ENCODE data around the gene ALKBH8.
"Not testable (repeated sequence)": the region's sequence is repeated elsewhere in the genome, so short reads cannot be mapped to it uniquely, and the experiment has no call there.

Gene ALKBH8

DNA sequence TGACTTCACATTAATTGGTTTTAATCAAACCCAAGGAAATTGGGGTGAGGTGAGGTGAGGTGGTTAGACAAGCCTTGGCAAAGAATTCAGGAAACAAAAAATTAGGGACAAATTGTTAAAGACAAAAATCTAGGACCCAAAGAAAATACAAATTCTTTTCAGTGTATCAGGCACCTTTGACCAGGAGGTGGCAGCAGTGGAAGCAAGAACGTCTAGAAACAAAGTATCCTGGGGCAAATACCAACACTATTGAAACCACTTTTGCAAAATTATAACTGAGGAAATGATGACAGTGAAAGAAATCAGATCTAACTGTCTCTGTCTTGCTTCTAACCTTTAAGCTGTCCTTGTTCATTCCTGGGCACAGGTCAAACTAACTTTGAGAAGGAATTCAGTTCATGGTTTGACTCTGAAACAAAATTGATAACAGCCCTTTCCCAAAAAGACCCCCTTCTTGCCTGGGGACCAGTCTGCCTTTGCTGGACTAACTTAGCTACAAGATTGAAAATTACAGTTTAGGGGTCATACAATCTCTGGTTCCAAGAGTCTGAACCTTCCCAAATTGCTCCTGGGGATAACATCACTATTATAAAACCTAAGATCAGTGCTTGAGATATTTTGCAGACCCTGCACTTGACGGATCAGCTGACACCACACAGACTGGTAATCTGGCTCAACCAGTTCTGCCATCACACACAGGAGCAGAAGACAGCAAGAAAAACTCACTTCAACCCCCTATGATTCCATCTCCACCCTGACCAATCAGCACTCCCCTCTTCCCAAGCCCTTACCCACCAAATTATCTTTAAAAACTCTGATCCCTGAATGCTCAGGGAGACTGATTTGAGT is 11.2 kb upstream of the ALKBH8 start:
- DNase-seq: peak; percentile 7

DNA sequence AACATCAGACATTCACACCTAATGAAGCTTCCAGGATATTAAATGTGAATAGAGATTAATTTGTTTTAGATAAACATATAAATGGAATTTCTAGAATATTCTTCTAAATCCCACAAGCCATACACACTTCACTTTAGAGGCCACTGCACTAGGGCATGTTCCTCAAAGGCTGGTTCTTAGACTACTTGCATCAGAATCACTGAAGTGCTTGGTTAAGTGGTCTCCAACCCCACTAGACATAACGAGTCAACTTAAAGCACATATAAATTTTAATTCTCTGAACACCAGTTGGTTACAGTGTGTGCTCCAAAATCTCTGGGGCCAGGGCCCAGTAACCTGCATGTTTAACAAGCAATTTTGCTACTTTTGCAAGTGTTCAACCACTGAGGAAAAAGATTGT is 7.9 kb upstream of the ALKBH8 start:
- no peak for DNase-seq

DNA sequence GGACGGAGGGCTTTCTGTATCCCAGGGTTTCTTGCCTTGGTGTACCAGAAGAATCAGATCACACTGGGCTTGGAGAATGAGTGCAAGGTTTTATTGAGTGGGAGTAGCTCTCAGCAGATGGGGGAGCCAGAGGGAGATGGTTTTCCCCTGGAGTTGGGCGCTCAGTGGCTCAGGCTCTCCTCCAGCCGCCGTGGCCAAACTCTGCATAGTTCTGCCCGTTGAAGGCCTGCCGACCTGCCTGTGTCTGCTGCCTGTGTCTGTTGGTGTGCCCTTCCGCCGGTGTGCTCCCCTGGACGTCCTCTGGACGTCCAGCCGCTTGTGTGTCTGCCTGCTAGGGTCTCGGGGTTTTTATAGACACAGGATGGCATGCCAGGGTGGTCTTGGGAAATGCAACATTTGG is 4.5 kb upstream of the ALKBH8 start:
- no peak for DNase-seq

DNA sequence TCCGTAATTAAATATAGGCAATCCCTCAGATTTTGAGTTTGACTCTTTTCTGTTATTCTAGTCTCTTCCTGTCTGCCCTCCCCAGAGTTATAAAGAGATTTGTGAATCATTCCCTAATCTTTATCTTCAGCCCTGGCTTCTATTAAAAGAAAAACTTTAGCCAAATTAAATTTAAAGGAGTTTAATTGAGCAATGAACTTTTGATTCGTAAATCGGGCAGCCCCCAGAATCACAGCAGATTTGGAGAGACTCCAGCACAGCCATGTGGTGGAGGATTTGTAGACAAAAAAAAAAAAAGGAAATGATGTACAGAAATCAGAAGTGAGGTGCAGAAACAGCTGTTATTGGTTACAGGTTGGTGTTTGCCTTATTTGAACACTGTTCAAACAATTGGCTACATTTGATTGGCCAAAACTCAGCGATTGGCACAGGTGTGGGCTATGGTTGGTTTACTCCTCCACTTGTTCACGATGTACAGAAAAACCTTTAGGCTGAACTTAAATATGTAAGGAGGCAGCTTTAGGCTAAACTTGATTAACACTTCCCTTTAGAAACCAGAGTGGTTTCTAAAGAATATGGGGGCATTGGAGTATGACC is 2.3 kb upstream of the ALKBH8 start:
- DNase-seq: no peak

DNA sequence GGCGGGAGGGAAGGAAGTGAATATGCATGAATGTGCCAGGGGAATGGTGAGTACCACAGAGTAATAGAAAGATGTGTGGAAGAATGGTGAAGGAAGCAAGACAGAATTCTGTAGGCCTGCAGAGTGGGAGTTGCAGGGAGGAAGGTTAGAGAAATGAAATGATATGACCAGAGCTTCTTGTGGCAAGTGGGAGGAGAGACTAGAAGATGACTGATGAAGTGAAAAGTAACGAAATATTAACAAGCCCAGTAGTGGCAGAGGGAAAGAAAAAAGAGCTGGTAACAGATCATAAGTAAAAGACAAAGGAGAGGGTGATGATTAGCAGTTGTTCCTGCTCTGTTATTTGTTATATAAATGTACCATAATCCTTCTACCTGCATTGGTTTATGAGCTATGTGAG is 1.0 kb upstream of the ALKBH8 start:
- DNase-seq: no peak

DNA sequence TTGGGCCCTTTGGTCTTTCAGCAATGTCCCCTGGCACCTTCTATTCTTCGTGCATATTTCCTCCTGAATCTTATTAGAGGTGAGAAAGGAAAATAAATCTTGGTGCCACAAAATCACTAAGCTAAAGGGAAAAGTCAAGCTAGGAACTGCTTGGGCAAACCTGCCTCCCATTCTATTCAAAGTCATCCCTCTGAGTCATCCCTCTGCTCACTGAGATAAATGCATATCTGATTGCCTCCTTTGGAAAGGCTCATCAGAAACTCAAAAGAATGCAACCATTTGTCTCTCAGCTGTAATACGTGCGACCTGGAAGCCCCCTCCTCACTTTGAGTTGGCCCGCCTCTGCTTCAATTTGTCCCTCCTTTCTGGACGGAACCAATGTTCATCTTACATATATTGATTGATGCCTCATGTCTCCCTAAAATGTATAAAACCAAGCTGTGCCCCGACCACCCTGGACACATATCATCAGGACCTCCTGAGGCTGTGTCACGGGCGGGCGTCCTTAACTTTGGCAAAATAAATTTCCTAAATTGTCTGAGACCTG is 493 bp upstream of the ALKBH8 start:
- not testable (repeated sequence) for DNase-seq

DNA sequence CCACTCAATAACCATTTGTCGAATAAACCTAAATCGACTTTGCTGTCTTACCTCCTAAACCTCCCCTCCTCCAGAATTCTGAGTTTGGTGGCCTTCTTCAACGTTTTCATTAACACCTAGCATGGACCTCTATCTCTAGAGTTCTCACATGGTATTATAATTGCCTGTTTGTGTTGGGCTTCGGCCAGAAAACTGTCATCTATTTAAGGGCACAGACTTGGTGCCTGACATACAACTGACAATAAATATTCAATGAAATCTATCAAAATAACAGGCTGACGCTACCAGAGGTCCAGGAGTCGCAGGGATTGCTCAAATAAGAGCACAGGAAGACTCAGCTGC is 687 bp downstream of the ALKBH8 start:
- peak; percentile 45 for DNase-seq

DNA sequence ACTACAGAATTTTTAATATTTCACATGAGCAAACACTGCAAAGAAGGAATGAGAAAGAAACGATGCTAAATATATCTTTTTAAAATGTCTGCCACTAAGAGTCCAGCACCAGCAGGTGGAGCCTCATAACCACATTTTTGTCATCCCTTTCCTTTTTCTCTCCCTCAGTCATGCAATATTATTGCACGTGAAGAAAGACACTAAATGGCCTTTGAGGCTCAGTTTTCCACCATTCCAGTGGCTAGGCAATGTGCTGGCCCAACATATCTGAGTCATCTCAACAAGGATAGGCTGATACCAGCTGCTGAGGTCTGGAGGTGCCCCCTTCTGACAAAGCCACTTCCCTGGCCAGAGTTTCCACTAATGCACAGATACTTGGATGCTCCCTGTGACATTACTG is 1.8 kb downstream of the ALKBH8 start:
- no peak for DNase-seq

DNA sequence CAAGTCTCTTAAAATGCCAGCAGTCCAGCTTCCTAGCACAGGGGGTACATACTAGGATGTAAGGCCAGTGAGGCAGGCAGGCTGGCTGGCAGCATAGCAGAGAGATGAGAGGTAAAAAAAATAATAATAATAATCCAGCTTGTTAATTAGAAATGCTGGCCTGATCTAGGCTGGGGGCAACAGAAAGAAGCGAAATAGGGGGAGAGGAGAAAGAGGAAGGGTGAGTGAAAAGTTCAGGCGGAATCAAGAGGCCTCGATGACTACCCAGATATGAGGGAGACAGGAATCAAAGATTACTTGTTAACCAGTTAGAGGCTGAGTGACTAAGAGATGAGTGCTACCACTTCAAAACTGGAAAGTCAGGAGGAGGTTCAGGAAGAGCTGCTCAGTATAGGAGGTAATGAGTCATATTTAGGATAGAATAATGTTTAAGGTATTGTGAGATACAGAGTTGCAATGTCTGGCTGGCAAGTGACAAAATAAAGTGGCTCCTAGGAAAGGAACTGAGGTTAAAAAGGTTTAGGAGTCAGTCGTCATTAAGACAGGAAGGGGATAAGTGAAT is 2.8 kb downstream of the ALKBH8 start:
- no peak for DNase-seq

DNA sequence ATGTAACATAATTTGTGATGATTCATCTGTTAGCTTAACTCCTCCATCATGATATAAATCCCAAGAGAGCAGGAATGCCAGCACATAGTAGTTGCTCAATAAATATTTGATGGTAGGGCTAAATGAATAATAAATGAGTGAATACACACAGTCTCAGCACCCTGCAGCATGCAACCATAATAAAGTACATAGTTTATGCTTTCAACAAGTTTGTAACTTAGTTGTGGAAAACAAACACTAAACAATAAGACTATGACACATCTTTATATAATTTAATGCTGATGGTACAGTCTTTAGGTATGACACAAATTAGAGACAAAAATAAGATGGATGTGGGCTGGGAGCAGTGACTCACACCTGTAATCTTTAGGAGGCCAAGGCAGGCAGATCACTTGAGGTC is 3.8 kb downstream of the ALKBH8 start:
- DNase-seq: no peak

DNA sequence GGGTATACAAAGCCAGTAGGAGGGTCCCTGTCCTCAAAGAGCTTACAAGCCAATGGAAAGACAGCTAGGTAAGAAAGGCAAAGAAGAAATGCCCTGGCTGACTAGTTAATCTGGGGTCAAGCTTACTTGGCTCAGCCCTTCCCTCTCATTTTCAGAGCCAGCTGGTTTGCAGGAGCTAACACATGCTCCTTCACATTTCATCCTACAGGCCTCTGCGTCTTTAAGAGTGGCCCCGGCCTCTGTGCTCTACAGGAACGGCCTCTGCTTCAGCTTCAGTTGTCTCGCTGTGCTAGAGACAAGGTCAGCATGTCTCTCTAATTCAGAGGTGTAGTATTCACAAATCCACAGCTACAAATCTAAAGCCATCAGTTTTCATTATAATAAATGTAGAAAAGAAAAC is 15.2 kb downstream of the ALKBH8 start:
- no peak for DNase-seq

DNA sequence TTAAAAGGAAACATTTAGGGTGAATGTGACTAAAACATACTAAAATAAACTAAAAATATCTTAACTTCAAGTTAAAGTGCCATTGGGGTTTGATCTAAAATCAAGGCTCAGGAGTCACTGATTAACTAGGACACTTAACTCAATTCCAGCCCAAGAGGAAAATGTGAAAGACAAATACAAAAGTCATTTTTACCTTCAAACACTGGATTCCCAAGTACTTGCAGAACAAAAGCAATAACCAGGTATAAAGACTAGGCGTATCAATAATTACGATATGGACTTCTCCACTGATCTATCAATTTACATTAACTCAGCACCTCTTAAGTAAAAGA is 15.6 kb downstream of the ALKBH8 start:
- DNase-seq: no peak

DNA sequence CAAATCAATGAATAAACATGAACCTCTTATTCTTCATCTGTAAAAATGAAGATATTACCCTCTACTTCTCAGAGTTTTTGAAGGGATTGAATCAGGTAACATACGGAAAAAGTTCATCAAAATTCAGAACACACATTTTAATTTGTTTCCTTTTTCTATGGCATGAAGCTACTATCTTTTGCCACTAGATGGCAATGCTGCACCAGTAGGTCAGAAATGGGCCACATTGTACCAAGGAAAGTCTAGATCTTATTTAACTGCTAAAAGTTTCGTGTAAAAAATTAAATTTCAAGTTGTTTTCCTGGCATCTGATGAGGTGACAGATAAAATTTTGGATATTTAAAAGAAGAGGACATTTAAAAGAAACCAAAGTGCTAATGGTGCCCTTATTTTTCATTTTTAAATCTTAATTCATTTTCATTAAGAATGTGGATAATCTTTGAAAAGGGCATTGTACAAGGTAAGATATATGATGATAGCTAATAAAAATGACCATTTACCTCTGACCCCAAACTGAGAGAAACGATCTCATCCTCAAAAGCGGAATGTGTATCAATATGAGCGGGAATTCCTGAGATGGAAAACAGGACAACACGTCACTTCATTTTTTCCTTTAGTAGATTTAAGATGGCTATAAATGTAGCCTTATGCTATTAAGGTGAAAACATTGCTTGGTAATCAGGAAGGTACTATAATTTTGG is 16.1 kb downstream of the ALKBH8 start:
- DNase-seq: peak; percentile 21

DNA sequence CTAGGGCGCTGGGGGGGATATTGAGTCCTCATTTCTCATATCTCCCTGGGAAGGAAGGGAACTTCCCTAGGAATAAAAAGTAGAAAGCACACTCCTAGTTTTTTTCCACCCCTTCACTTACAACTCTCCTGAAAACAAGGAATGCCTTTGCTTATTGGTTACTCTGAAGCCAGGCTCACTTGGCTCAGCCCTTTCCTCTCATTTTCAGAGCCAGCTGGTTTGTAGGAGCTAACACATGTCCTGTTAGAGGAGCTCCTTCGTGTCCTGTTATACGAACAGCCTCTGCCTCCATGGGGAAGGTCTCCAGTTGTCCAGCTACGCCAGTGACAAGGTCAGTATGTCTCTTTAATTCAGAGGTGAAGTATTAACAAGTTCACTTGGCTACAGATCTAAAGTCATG is 17.6 kb downstream of the ALKBH8 start:
- DNase-seq: no peak

DNA sequence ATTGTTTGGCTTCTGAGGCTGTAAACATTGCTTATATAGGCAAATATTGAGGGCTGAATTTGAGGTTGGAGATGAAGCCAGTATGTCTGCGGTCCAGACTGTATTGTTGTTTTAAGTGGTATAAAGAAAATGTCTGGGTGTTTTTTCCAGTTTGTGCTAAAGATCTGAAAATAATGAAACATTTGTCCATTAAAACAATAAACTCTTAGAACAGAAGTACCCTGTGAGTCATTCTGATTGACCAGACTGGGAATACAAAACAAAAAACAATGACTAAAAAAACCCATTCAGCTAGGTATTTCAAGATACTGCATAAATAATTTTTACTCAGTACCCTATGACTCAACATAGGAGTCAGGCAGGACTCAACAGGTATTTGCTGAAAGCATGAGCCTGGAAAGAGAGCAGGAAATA is 20.4 kb downstream of the ALKBH8 start:
- DNase-seq: no peak

DNA sequence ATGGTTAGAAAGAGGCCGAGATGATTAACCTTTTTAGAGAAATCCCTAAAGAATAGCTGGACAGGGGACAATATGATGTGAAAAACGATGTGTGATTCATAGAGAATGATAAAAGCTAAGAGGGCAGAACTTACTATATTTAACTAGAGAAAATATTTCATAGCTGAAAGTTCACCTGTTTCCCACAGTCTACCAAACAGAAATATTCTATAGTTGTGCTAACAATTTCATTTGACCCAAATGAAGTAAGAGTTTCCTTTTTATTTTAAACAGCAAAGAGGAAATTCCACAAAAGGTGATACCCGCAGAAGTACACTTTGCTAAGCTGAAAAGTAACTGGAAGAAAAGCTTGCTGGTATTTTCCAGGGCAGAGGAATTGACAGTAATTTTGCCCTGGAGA is 26.7 kb downstream of the ALKBH8 start:
- no peak for DNase-seq

DNA sequence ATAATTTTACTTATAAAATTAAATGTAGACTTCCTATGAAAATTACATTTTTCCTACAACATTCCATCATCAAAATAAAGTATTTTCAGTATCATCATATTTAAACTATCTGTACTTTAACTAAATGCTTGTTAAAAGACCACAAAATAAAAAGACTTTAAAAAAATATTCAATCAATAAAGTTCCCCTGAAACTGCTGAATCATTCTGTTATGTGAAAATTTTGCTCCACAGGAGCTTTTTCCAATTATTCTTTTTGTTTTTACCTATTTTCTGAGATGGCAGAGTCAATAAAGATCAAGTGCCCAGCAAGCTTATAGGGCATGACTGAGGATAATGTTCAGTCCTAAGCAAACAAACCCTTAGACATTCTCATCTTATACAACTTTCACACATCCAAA is 27.3 kb downstream of the ALKBH8 start:
- no peak for DNase-seq

DNA sequence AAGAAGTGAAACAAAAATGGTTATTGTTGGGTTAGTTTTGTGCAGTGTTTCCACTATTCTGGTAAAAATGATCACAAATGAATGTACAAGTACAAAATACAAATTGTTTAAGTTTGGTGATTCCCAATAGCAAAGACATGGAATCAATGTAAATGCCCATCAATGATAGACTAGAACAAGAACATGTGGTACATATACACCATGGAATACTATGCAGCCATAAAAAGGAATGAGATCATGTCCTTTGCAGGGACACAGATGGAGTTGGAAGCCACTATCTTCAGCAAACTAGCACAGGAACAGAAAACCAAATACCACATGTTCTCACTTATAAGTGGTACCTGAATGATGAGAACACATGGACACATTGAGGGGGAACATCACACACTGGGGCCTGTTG is 28.4 kb downstream of the ALKBH8 start:
- not testable (repeated sequence) for DNase-seq

DNA sequence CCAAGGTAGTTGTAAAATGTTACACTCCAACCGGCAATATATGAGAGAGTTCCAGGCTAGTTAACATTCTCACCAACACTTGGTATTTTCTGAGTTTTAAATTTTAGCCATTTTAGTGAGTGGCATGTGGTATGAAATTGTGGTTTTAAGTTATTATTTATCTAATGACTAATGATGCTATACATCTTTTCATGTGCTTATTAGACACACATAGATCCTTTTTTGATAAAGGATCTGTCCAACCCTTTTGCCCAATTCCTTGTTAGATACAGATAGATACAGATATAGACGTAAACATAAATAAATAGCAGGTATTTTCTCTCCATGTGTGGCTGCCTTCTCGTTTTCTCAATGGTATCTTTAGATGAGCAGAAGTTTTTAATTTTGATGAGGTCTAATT is 39.3 kb downstream of the ALKBH8 start:
- no peak for DNase-seq

DNA sequence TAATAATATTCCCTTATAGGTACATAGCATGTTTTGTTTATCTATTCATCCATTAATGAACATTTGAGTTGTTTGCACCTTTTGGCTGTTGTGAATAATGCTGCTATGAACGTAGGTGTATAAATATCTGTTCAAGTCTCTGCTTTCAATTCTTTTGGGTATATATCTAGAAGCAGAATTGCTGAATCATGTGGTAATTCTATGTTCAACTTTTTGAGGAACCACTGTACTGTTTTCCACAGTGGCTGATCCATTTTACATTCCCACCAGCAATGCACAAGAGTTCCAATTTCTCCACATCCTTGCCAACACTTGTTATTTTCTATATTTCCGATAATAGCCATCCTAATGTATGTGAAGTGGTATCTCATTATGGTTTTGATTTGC is 56.7 kb downstream of the ALKBH8 start:
- DNase-seq: no peak

DNA sequence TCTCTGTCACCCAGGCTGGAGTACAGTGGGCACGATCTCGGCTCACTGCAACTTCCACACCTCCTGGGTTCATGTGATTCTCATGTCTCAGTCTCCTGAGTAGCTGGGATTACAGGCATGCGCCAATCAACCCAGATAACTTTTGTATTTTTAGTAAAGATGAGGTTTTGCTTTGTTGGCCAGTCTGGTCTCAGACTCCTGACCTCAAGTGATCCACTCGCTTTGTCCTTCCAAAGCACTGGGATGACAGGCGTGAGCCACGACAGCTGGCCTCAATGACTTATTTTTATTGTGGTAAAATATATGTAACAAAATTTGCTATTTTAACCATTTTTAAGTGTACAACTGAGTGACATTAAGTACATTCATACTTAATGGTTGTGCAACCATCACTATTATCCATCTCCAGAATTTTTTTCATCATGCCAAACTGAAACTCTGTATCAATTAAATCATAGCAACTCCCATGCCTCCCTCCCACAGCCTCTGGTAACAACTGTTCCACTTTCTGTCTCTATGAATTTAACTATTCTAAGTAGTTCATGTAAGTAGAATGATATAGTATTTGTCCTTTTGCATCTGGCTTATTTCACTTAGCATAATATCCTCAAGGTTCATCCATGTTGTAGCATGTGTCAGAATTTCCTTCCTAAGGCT is 57.2 kb downstream of the ALKBH8 start:
- no peak for DNase-seq

DNA sequence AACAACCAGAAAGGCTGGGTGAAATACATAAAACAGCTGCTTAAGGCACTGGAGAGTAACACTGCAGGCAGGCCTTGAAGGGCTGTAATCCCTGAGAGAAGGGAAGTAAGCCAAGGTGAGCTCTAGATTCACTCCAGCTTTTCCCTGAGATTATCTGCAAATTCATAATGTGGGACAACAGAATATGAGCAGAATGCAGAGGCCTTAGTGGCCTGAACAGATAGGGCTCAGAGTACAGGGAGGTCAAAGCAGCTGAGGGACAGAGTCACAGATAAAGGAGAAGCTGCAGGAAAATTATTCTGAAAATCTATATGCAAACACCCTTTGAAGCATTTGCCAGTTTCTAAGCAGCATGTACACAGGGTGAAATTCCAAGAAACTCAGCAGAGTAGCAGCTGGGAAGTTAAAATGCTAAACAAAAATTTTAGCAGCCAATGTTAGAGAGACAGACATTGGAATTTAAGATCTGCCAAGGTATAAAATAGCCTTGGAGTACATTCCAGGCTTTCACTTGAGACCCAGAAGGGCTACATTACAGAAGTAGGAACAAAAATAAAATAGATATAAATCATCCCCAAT is 59.8 kb downstream of the ALKBH8 start:
- no peak for DNase-seq

DNA sequence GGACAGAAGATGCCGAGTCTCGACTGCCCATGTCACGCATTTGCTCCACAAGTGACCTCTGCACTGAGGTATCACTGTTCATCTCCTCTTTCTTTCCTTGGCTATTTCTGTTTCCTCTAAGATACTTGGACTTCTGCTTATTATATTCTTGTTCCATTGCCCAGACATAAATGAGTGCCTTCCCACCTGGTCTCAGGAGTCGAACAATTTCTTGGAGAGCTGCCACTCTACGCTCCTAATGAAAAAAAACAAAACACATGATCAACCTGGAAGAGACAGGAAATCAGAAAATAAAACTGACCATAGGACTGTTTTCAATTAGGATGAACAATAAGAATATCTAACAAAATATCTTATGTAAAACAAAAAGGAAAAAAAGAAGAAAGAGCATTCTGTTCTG is 60.6 kb downstream of the ALKBH8 start:
- DNase-seq: no peak

Data from NCI-H774 (cell line).